ENCODE data around the gene BPIFB2. TPM values are rescaled to one million over a fixed set of nuclear protein-coding genes. Genes with fewer than 3 reads are reported as not detected.

The BPIFB2 gene
- polyA plus RNA-seq, 3 donors, result not detected

DNA sequence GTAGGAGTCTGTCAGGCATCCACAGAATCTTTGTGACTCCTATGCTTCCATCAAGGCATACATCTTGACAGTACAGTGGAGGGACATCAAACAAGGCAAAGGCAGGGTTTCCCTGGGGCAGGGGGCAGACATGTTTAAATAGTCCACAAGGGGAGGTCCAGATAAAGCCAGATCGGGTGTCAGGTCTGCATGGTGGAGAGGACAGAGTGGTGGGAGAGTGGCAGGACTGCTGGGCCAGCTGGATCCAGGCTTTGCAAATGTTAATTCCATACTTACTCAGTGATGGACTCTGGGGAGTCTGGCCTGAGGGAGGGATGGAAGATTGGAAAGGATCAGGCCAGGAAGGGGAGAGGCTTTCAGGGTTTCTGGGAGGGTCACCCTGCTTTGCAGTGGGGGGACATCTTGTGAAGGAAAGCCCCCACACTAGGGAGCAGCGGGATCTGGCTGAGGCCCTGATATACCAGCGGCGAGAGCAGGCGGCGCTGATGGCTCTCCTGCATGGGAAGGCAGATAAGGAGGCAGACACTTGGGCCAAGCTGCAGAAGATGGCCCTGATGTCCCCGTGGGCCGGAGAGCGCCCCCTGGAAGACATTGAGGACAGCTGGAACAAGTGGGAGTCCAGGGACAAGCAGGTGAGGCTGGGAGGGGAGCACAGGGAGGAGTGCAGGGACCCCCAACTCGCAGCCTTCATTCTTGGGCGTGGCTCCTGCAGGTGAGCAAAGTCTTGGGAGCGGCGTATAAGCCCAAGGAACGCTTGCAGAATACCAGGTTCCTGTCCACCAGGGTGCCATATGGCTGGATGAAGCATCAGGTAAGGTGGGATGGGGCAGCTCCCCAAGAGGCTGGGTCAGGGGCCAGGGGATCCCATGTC lies 47.9 kb upstream of the BPIFB2 start:
- Mint-ChIP-seq H3K4me1 (no peaks in the 10 kb centered on the region), H3K36me3 (no peaks in the 10 kb centered on the region), H3K9me3 (peaks cover 11 to 25% (median 21%) of the 10 kb centered on the region in 7 donors), H3K4me3 (no peak overlapping the region), H3K27me3 (ENCODE audit: low read depth in 3 of 3) (peaks cover 0 to 10% (median 4%) of the 10 kb centered on the region in 3 donors), H3K27ac (no peak overlapping the region)
- Histone ChIP-seq H3K4me3 (replicated peaks in 1 of 3; ENCODE audit: low read depth in 2 of 3, low read length in 3 of 3) (no peak overlapping the region), H3K79me2 (ENCODE audit: insufficient read depth, low read length) (no peaks in the 10 kb centered on the region), H3K9ac (ENCODE audit: insufficient read depth, low read length, poor library complexity, severe bottlenecking) (no peak overlapping the region), H3K4me1 (ENCODE audit: control insufficient read depth in 1 of 2, insufficient read depth in 2 of 2, low read length in 2 of 2) (no peaks in the 10 kb centered on the region), H4K20me1 (ENCODE audit: insufficient read depth, low read length) (no peaks in the 10 kb centered on the region), H3K27me3 (ENCODE audit: control insufficient read depth in 2 of 2, insufficient read depth in 2 of 2, low read length in 2 of 2) (no peaks in the 10 kb centered on the region), H3K27ac (ENCODE audit: low read depth in 1 of 2, low read length in 2 of 2) (no peak overlapping the region), H2AFZ (ENCODE audit: insufficient read depth, low read depth, low read length, poor library complexity, severe bottlenecking) (no peak overlapping the region), H3K36me3 (replicated peaks in 1 of 2; ENCODE audit: control insufficient read depth in 1 of 2, insufficient read depth in 2 of 2, low read length in 2 of 2) (no peaks in the 10 kb centered on the region), H3K9me3 (replicated peaks in 1 of 2; ENCODE audit: control insufficient read depth in 1 of 2, insufficient read depth in 1 of 2, low read length in 2 of 2) (peaks cover 11 to 19% of the 10 kb centered on the region in 2 donors), H3K4me2 (replicated peaks; ENCODE audit: extremely low read depth, low read length, poor library complexity, severe bottlenecking) (no peak overlapping the region)
- DNase-seq, result no peak
- TF ChIP-seq, protein P1, sequence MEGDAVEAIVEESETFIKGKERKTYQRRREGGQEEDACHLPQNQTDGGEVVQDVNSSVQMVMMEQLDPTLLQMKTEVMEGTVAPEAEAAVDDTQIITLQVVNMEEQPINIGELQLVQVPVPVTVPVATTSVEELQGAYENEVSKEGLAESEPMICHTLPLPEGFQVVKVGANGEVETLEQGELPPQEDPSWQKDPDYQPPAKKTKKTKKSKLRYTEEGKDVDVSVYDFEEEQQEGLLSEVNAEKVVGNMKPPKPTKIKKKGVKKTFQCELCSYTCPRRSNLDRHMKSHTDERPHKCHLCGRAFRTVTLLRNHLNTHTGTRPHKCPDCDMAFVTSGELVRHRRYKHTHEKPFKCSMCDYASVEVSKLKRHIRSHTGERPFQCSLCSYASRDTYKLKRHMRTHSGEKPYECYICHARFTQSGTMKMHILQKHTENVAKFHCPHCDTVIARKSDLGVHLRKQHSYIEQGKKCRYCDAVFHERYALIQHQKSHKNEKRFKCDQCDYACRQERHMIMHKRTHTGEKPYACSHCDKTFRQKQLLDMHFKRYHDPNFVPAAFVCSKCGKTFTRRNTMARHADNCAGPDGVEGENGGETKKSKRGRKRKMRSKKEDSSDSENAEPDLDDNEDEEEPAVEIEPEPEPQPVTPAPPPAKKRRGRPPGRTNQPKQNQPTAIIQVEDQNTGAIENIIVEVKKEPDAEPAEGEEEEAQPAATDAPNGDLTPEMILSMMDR (IDR thresholded peaks at IDR 0.05), result no peak
- WGBS (ENCODE audit: insufficient coverage), result 95% methylated on average over 12 of the region's 14 CpGs
- intact Hi-C loops (cut with micrococcal nuclease), result no loop called here

DNA sequence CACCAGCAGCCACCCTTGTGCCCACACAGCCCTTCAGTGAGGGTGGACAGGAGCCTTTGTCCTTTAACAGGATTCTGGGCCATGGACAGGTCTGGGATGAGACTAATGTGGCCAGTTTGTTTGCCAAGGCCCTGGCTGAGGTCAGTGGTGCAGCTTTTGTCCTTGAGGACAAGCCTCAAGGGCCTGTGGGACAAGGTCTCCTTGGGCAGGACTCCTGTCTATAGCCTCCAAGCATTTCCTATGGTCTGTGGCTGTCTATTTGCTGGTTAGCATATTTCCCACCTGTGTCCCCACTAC lies 47.3 kb upstream of the BPIFB2 start:
- Histone ChIP-seq H3K9ac (ENCODE audit: insufficient read depth, low read length, poor library complexity, severe bottlenecking) (no peak overlapping the region), H3K9me3 (replicated peaks in 1 of 2; ENCODE audit: control insufficient read depth in 1 of 2, insufficient read depth in 1 of 2, low read length in 2 of 2) (peaks cover 11 to 16% of the 10 kb centered on the region in 2 donors), H3K79me2 (ENCODE audit: insufficient read depth, low read length) (no peaks in the 10 kb centered on the region), H3K27ac (ENCODE audit: low read depth in 1 of 2, low read length in 2 of 2) (no peak overlapping the region), H4K20me1 (ENCODE audit: insufficient read depth, low read length) (no peaks in the 10 kb centered on the region), H3K4me2 (replicated peaks; ENCODE audit: extremely low read depth, low read length, poor library complexity, severe bottlenecking) (no peak overlapping the region), H2AFZ (ENCODE audit: insufficient read depth, low read depth, low read length, poor library complexity, severe bottlenecking) (no peak overlapping the region), H3K4me1 (ENCODE audit: control insufficient read depth in 1 of 2, insufficient read depth in 2 of 2, low read length in 2 of 2) (no peaks in the 10 kb centered on the region), H3K4me3 (replicated peaks in 1 of 3; ENCODE audit: low read depth in 2 of 3, low read length in 3 of 3) (no peak overlapping the region), H3K27me3 (ENCODE audit: control insufficient read depth in 2 of 2, insufficient read depth in 2 of 2, low read length in 2 of 2) (no peaks in the 10 kb centered on the region), H3K36me3 (replicated peaks in 1 of 2; ENCODE audit: control insufficient read depth in 1 of 2, insufficient read depth in 2 of 2, low read length in 2 of 2) (no peaks in the 10 kb centered on the region)
- Mint-ChIP-seq H3K27me3 (ENCODE audit: low read depth in 3 of 3) (peaks cover 0 to 9% (median 3%) of the 10 kb centered on the region in 3 donors), H3K27ac (no peak overlapping the region), H3K4me1 (no peaks in the 10 kb centered on the region), H3K4me3 (no peak overlapping the region), H3K36me3 (no peaks in the 10 kb centered on the region), H3K9me3 (peaks cover 11 to 25% (median 18%) of the 10 kb centered on the region in 7 donors)
- TF ChIP-seq, protein P1 (IDR thresholded peaks at IDR 0.05), result no peak
- DNase-seq, result no peak
- intact Hi-C loops (cut with micrococcal nuclease), result no loop called here

Measured in CD14-positive monocyte (primary cell).